NCI-H524 treated with DMSO at 0.1 percent for 48 hours (cell line): ENCODE data around the gene MCM9.
"Not testable (repeated sequence)": the region's sequence is repeated elsewhere in the genome, so short reads cannot be mapped to it uniquely, and the experiment has no call there.

Experiments
- DNase-seq: peaks from one replicate; lab custom pipeline; 2025; lab: John Stamatoyannopoulos, UW

The MCM9 gene

GRCh38 chr6:118893807-118894424 lies 41.0 kb downstream of the MCM9 start, which contains the start of gene ASF1A:
Gene ASF1A (plus strand): TSS chr6:118894152. CDS start chr6:118894414, 262 bp downstream.
- DNase-seq: peak; percentile 67

- DNase-seq: peak; percentile 65
These were observed 41.7 kb downstream of the MCM9 start for GRCh38 chr6:118893064-118893806.

GRCh38 chr6:118892355-118892991 lies 42.5 kb downstream of the MCM9 start:
- DNase-seq: no peak

- DNase-seq: no peak
These were observed 43.8 kb downstream of the MCM9 start for GRCh38 chr6:118890997-118891790.

- no peak for DNase-seq
These were observed 45.8 kb downstream of the MCM9 start for GRCh38 chr6:118889163-118889562.

GRCh38 chr6:118886641-118887040 lies 48.3 kb downstream of the MCM9 start:
- DNase-seq: no peak

- no peak for DNase-seq
These were observed 52.5 kb downstream of the MCM9 start for GRCh38 chr6:118882314-118882905.

- no peak for DNase-seq
These were observed 53.3 kb downstream of the MCM9 start for GRCh38 chr6:118881440-118882313.

GRCh38 chr6:118877806-118878205 lies 57.2 kb downstream of the MCM9 start:
- DNase-seq: no peak

GRCh38 chr6:118876814-118877213 lies 58.1 kb downstream of the MCM9 start:
- DNase-seq: no peak

GRCh38 chr6:118876198-118876597 lies 58.8 kb downstream of the MCM9 start:
- no peak for DNase-seq

GRCh38 chr6:118875672-118876071 lies 59.3 kb downstream of the MCM9 start:
- no peak for DNase-seq

GRCh38 chr6:118873239-118873638 lies 61.7 kb downstream of the MCM9 start:
- no peak for DNase-seq

GRCh38 chr6:118872726-118873125 lies 62.2 kb downstream of the MCM9 start:
- DNase-seq: no peak

GRCh38 chr6:118872318-118872717 lies 62.6 kb downstream of the MCM9 start:
- no peak for DNase-seq

GRCh38 chr6:118871331-118871730 lies 63.6 kb downstream of the MCM9 start:
- DNase-seq: no peak

GRCh38 chr6:118869894-118870589 lies 64.9 kb downstream of the MCM9 start:
- no peak for DNase-seq

GRCh38 chr6:118869350-118869749 lies 65.6 kb downstream of the MCM9 start:
- no peak for DNase-seq

- DNase-seq: not testable (repeated sequence)
These were observed 66.1 kb downstream of the MCM9 start for GRCh38 chr6:118868901-118869300.

GRCh38 chr6:118867181-118867580 lies 67.8 kb downstream of the MCM9 start:
- DNase-seq: no peak

GRCh38 chr6:118865100-118865391 lies 69.9 kb downstream of the MCM9 start:
- DNase-seq: no peak
